KMS-11 (cell line): Measurements from ENCODE around the gene TMEM184A.
A peak's percentile ranks its signal among the peaks of the same experiment; 100 is the strongest.

Experiments
- H2AFZ ChIP-seq: fragments of 200-600 bp; sonication (generic); 2 replicates; pipeline ENCODE4 v1.6.1; 2016; ENCODE audit warnings: antibody characterized with exemption, mixed run types, low read depth
- H3K27ac ChIP-seq: fragments of 200-600 bp; sonication (generic); 2 replicates; pipeline ENCODE4 v1.6.1; 2016; ENCODE audit warnings: mild to moderate bottlenecking, mixed run types
- H3K27me3 ChIP-seq: fragments of 200-600 bp; sonication (generic); 2 replicates; pipeline ENCODE4 v1.6.1; 2017; ENCODE audit warnings: mild to moderate bottlenecking, low read depth, mixed run types, moderate library complexity; ENCODE audit not compliant: insufficient read depth
- H3K36me3 ChIP-seq: fragments of 200-600 bp; sonication (generic); 2 replicates; pipeline ENCODE4 v1.6.1; 2017; ENCODE audit warnings: mild to moderate bottlenecking, mixed run types; ENCODE audit not compliant: insufficient read depth
- H3K4me1 ChIP-seq: fragments of 200-600 bp; sonication (generic); 2 replicates; pipeline ENCODE4 v1.6.1; 2016; ENCODE audit warnings: mild to moderate bottlenecking, low read depth, mixed run types; ENCODE audit not compliant: poor library complexity, severe bottlenecking
- H3K4me2 ChIP-seq: fragments of 200-600 bp; sonication (generic); 2 replicates; pipeline ENCODE4 v1.7.0; 2016; ENCODE audit warnings: mild to moderate bottlenecking, mixed run types
- H3K4me3 ChIP-seq: fragments of 200-600 bp; sonication (generic); IDR thresholded peaks from 2 replicates; pipeline ENCODE4 v1.6.1; 2017; ENCODE audit warnings: low read depth, low read length, mixed read lengths; ENCODE audit not compliant: insufficient read depth
- H3K79me2 ChIP-seq: fragments of 200-600 bp; sonication (generic); 2 replicates; pipeline ENCODE4 v1.6.1; 2016; ENCODE audit warnings: low read depth, mixed run types; ENCODE audit not compliant: insufficient read depth
- H3K9ac ChIP-seq: fragments of 200-600 bp; sonication (generic); 2 replicates; pipeline ENCODE4 v1.6.1; 2016; ENCODE audit warnings: mild to moderate bottlenecking, mixed run types
- H4K20me1 ChIP-seq: fragments of 200-600 bp; sonication (generic); 2 replicates; pipeline ENCODE4 v1.6.1; 2016; ENCODE audit warnings: mild to moderate bottlenecking, mixed run types; ENCODE audit not compliant: insufficient read depth
- TF ChIP-seq, protein P1 (sequence below): fragments of 200-600 bp; sonication (generic); conservative IDR thresholded peaks from 2 replicates; pipeline ENCODE4 v1.6.1; 2017; ENCODE audit warnings: low read depth, mild to moderate bottlenecking, antibody characterized with exemption, low read length, moderate library complexity, mixed read lengths

The TMEM184A gene

DNA sequence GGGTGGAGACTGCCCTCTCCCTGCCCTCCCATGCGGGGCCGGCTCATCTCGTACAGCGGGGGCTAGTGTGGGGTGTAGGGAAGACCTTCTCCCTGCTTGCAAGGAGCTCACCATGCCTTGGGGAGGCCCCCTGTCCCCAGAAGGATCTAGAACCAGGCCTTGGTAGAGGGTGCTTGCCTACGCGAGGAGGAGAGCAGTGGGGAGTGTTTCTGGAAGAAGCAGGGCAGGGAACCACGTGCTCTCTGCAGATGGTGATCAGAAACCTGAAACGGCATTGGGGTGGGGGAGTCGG, 22.8 kb downstream of the TMEM184A start:
- no peak overlapping the region for H3K27ac ChIP-seq
- peaks cover 69% of the 10 kb centered on the region for H3K79me2 ChIP-seq
- H3K4me1 ChIP-seq: peaks cover 8% of the 10 kb centered on the region
- no peak overlapping the region for H3K4me2 ChIP-seq
- peaks cover 2% of the 10 kb centered on the region; the same call in 1 of the 2 replicates for H4K20me1 ChIP-seq
- H3K4me3 ChIP-seq: no peak overlapping the region
- H2AFZ ChIP-seq: no peak overlapping the region
- TF ChIP-seq, protein P1, sequence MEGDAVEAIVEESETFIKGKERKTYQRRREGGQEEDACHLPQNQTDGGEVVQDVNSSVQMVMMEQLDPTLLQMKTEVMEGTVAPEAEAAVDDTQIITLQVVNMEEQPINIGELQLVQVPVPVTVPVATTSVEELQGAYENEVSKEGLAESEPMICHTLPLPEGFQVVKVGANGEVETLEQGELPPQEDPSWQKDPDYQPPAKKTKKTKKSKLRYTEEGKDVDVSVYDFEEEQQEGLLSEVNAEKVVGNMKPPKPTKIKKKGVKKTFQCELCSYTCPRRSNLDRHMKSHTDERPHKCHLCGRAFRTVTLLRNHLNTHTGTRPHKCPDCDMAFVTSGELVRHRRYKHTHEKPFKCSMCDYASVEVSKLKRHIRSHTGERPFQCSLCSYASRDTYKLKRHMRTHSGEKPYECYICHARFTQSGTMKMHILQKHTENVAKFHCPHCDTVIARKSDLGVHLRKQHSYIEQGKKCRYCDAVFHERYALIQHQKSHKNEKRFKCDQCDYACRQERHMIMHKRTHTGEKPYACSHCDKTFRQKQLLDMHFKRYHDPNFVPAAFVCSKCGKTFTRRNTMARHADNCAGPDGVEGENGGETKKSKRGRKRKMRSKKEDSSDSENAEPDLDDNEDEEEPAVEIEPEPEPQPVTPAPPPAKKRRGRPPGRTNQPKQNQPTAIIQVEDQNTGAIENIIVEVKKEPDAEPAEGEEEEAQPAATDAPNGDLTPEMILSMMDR: no peak
- peaks cover 17% of the 10 kb centered on the region; the same call in 1 of the 2 replicates for H3K27me3 ChIP-seq
- H3K9ac ChIP-seq: no peak overlapping the region
- no peaks in the 10 kb centered on the region; the same call in 1 of the 2 replicates for H3K36me3 ChIP-seq

DNA sequence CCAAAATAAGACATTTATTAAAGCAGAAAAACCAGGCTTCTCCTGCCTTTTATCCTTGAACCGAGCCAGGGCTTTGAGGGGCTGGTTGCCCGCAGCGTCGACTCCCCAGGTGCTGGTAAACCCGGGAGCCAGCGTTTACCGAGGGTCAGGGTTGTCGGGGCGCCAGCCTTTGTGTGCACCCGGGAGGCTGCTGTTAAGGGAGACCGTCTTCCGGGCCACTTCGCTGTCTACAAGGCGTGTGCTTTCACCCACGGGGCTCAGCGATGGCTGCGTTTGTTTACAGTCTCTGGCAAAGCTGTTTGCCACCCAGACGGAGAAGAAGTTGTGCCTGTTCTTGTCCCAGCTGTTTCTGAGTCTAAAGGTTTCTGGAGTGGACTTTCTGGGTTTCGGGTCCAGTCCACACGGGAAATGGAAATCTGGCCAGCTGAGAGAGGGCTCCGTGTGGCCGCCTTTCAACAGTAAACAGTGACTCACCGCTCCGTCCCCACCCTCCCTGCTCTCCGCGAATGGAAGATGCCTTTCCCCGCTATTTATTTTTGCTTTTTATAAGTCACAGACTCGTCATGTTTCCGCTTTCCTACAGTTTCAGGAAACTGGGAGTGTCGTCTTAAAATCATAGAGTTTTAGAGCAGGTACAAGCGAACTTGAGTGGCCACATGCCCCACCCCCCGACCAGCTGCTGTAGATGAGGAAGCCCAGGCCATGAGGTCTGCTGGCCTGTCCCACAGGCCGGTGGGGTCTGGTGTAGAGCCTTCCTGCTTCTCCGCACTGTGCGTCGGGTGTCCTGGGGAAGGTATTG, 23.4 kb downstream of the TMEM184A start:
- Histone ChIP-seq H3K9ac (no peak overlapping the region), H3K27ac (no peak overlapping the region), H2AFZ (no peak overlapping the region), H3K4me3 (no peak overlapping the region), H3K36me3 (no peaks in the 10 kb centered on the region; the same call in 1 of the 2 replicates), H3K79me2 (peaks cover 64% of the 10 kb centered on the region), H3K4me2 (peak overlapping the region; percentile 78; the same call in 1 of the 2 replicates), H3K27me3 (peaks cover 22% of the 10 kb centered on the region), H4K20me1 (peaks cover 2% of the 10 kb centered on the region; the same call in 1 of the 2 replicates), H3K4me1 (peaks cover 8% of the 10 kb centered on the region)
- TF ChIP-seq, protein P1: no peak

DNA sequence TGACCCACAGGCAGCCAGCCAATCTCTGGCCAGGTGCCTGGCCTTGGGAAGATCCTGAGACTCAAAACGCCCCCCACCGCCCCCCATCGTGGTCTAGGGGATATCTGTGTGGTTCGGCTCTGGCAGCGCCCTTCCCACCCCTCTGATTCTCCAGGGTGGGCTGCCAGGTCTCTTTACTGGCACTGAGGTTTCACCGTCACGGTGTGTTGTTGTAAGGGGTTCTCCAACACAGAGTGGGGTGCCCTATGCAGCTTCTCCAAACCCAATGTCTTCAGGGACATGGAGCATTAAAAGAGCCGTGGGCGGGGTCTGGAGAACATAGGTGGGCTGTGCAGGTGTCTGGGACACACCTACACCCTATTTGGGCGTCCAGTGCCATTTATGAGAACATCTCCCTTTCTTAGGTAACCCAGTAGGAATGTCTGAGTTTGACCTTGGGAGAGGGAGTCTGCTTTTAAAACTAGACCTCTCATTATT, 24.0 kb downstream of the TMEM184A start:
- Histone ChIP-seq H3K27me3 (peaks cover 29% of the 10 kb centered on the region), H3K36me3 (no peaks in the 10 kb centered on the region; the same call in 1 of the 2 replicates), H3K4me1 (peaks cover 8% of the 10 kb centered on the region), H3K79me2 (peaks cover 57% of the 10 kb centered on the region), H3K9ac (peak overlapping the region; percentile 86; the same call in 1 of the 2 replicates), H3K4me2 (peak overlapping the region; percentile 78), H2AFZ (no peak overlapping the region), H4K20me1 (peaks cover 2% of the 10 kb centered on the region; the same call in 1 of the 2 replicates), H3K4me3 (no peak overlapping the region), H3K27ac (no peak overlapping the region)
- TF ChIP-seq, protein P1: no peak

DNA sequence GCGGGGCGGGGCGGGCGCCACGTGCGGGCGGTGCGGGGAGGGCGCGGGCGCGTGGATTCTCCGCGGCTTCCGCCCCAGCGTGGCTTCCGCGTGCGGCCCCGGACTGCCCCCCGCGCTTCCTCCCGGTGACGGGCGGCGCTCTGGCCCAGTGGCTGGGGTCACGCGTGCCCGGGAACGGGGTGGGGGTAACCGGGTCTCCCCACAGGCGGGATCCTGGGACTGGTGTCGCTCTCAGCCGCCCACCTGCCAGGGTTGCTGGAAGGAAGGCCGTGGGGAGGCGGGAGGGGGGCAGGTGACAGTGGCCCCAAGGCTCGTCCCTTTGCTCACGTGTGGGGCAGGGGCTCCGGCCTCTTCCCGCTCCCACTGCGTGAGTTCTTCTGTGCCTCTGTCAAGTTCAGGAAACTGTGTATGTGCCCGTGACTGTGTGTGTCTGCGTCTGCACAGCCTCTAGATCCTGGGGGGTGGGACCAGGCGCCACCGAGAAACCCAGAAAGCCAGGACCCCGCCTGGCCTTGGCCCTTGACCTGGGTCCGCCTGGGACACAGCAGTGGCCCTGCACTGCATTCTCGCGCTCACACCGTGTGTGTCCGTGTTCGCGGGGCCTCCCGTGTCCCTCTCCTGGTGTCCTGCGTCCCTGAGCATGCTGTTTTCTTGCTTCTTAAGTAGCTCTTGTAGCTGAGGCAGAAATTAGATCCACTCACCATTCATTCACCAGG, 24.6 kb downstream of the TMEM184A start:
- no peak overlapping the region; the same call in 1 of the 2 replicates for H2AFZ ChIP-seq
- H4K20me1 ChIP-seq: peaks cover 2% of the 10 kb centered on the region; the same call in 1 of the 2 replicates
- peaks cover 51% of the 10 kb centered on the region for H3K79me2 ChIP-seq
- TF ChIP-seq, protein P1: no peak
- no peak overlapping the region for H3K4me3 ChIP-seq
- H3K4me1 ChIP-seq: peaks cover 8% of the 10 kb centered on the region
- H3K36me3 ChIP-seq: no peaks in the 10 kb centered on the region; the same call in 1 of the 2 replicates
- H3K9ac ChIP-seq: peak overlapping the region; percentile 86
- H3K27ac ChIP-seq: no peak overlapping the region
- H3K4me2 ChIP-seq: peak overlapping the region; percentile 78
- peaks cover 35% of the 10 kb centered on the region for H3K27me3 ChIP-seq
